IMR-90 (cell line): ENCODE results near the gene RBP5. TPM values are rescaled to one million over a fixed set of nuclear protein-coding genes. Genes with fewer than 3 reads are reported as not detected.

Source experiments
- ATAC-seq: fragments of 200-7000 bp; cut with Tn5 transposase; 2 replicates; pipeline ENCODE4 v1.9.1; 2020; ENCODE audit warnings: low read depth, mild to moderate bottlenecking, moderate library complexity
- BruUV-seq: library from RNA; stranded (reverse); fragments of 400-500 nt; replicated peaks from 2 replicates; lab custom pipeline; 2021; lab: Mats Ljungman, UMichigan
- CTCF ChIA-PET: fragments of 300-600 bp; formaldehyde crosslinking; extraction: SDS; loops from one replicate; lab custom pipeline; 2021; ENCODE audit warnings: antibody characterized with exemption; lab: Yijun Ruan, JAX
- POLR2A ChIA-PET: fragments of 300-600 bp; sonication (Branson Sonifier 250); formaldehyde crosslinking; loops from one replicate; lab custom pipeline; 2022; ENCODE audit warnings: antibody characterized with exemption; ENCODE audit not compliant: unreplicated experiment; lab: Charles Lee
- DNase-seq: peaks from one replicate; pipeline ENCODE4 v3.0.0; 2013
- H2AFZ ChIP-seq: replicated peaks from 2 replicates; pipeline ENCODE3; 2013; ENCODE audit warnings: low read length, mild to moderate bottlenecking; ENCODE audit not compliant: poor library complexity
- H2AK5ac ChIP-seq: 2 replicates; pipeline ENCODE4 v1.6.1; 2013; ENCODE audit warnings: low read depth, low read length, inconsistent platforms
- H2AK9ac ChIP-seq: replicated peaks from 2 replicates; pipeline ENCODE3; 2013; ENCODE audit warnings: mild to moderate bottlenecking, low read depth, low read length, moderate library complexity; ENCODE audit not compliant: poor library complexity
- H2BK120ac ChIP-seq: 2 replicates; pipeline ENCODE4 v1.6.1; 2013; ENCODE audit warnings: low read depth, low read length, inconsistent platforms
- H2BK15ac ChIP-seq: 3 replicates; pipeline ENCODE4 v1.6.1; 2013; ENCODE audit warnings: low read depth, low read length, inconsistent platforms
- H2BK20ac ChIP-seq: 2 replicates; pipeline ENCODE4 v1.6.1; 2013; ENCODE audit warnings: low read depth, mild to moderate bottlenecking, inconsistent platforms, low read length, moderate library complexity
- H2BK5ac ChIP-seq: 2 replicates; pipeline ENCODE4 v1.6.1; 2013; ENCODE audit warnings: mild to moderate bottlenecking, low read depth, low read length, inconsistent platforms; ENCODE audit not compliant: poor library complexity, severe bottlenecking
- H3K14ac ChIP-seq: replicated peaks from 2 replicates; pipeline ENCODE4 v1.6.1; 2013; ENCODE audit warnings: low read depth, low read length, inconsistent platforms
- H3K18ac ChIP-seq: 2 replicates; pipeline ENCODE4 v1.6.1; 2013; ENCODE audit warnings: low read depth, low read length, control low read depth
- H3K23ac ChIP-seq: 2 replicates; pipeline ENCODE4 v1.6.1; 2013; ENCODE audit warnings: low read depth, low read length, inconsistent platforms
- H3K27ac ChIP-seq: 2 replicates; pipeline ENCODE4 v1.5.1; 2013; ENCODE audit warnings: mild to moderate bottlenecking, control low read depth, low read length; ENCODE audit not compliant: insufficient read depth
- H3K27me3 ChIP-seq: 2 replicates; pipeline ENCODE4 v1.6.1; 2013; ENCODE audit warnings: low read length; ENCODE audit not compliant: control insufficient read depth, insufficient read depth
- H3K36me3 ChIP-seq: 2 replicates; pipeline ENCODE4 v1.6.1; 2013; ENCODE audit warnings: low read length, mixed read lengths; ENCODE audit not compliant: control insufficient read depth, insufficient read depth
- H3K4ac ChIP-seq: 2 replicates; pipeline ENCODE4 v1.6.1; 2013; ENCODE audit warnings: low read depth, low read length, inconsistent platforms
- H3K4me1 ChIP-seq: 2 replicates; pipeline ENCODE4 v1.6.1; 2013; ENCODE audit warnings: low read length, mixed read lengths; ENCODE audit not compliant: control insufficient read depth, insufficient read depth
- H3K4me2 ChIP-seq: 2 replicates; pipeline ENCODE4 v1.6.1; 2013; ENCODE audit warnings: low read depth, mild to moderate bottlenecking, control low read depth, low read length, moderate library complexity
- H3K4me3 ChIP-seq: 2 replicates; pipeline ENCODE4 v1.5.1; 2013; ENCODE audit warnings: low read depth, mild to moderate bottlenecking, control low read depth, low read length, moderate library complexity; ENCODE audit not compliant: insufficient read depth
- H3K56ac ChIP-seq: 2 replicates; pipeline ENCODE4 v1.6.1; 2013; ENCODE audit warnings: low read length, inconsistent platforms; ENCODE audit not compliant: insufficient read depth; ENCODE audit errors: extremely low read depth
- H3K79me1 ChIP-seq, 2 experiments: 2 replicates each; pipeline ENCODE4 v1.6.1; 2013; ENCODE audit warnings: low read length in 2 of 2, inconsistent platforms in 1 of 2, low read depth in 1 of 2
- H3K9ac ChIP-seq: 2 replicates; pipeline ENCODE4 v1.6.1; 2013; ENCODE audit warnings: low read depth, low read length, control low read depth
- H3K9me1 ChIP-seq: 2 replicates; pipeline ENCODE4 v1.6.1; 2013; ENCODE audit warnings: low read length, inconsistent platforms; ENCODE audit not compliant: insufficient read depth
- H3K9me3 ChIP-seq: 2 replicates; pipeline ENCODE4 v1.6.1; 2013; ENCODE audit warnings: low read length; ENCODE audit not compliant: control insufficient read depth, insufficient read depth
- H4K20me1 ChIP-seq: 2 replicates; pipeline ENCODE4 v1.6.1; 2013; ENCODE audit warnings: low read length, inconsistent platforms; ENCODE audit not compliant: insufficient read depth
- H4K5ac ChIP-seq: 2 replicates; pipeline ENCODE4 v1.6.1; 2013; ENCODE audit warnings: mild to moderate bottlenecking, low read depth, low read length, control low read depth
- H4K8ac ChIP-seq, 2 experiments: 2 replicates each; pipeline ENCODE4 v1.6.1; 2013; ENCODE audit warnings: low read depth in 2 of 2, low read length in 2 of 2, control low read depth in 1 of 2, inconsistent platforms in 1 of 2
- H4K91ac ChIP-seq: 2 replicates; pipeline ENCODE4 v1.6.1; 2013; ENCODE audit warnings: low read depth, low read length, inconsistent platforms; ENCODE audit not compliant: insufficient read depth
- CEBPB ChIP-seq: IDR thresholded peaks from 2 replicates; pipeline ENCODE4 v1.6.1; 2012; ENCODE audit warnings: low read depth, low read length, improper control_type of control experiment
- CHD1 ChIP-seq: IDR thresholded peaks from 2 replicates; pipeline ENCODE4 v1.6.1; 2012; ENCODE audit warnings: low read depth, low read length, improper control_type of control experiment
- CTCF ChIP-seq: conservative IDR thresholded peaks from 2 replicates; pipeline ENCODE4 v1.5.1; 2012; ENCODE audit warnings: mild to moderate bottlenecking, low read depth, low read length, improper control_type of control experiment
- ELK1 ChIP-seq: fragments of 150-350 bp; IDR thresholded peaks from 2 replicates; pipeline ENCODE4 v1.6.1; 2016; ENCODE audit warnings: low read depth, mild to moderate bottlenecking, low read length, moderate library complexity, borderline replicate concordance
- FOS ChIP-seq: fragments of 150-350 bp; IDR thresholded peaks from 2 replicates; pipeline ENCODE4 v1.6.1; 2016; ENCODE audit warnings: low read depth, low read length
- MAFK ChIP-seq: IDR thresholded peaks from 2 replicates; pipeline ENCODE4 v1.6.1; 2012; ENCODE audit warnings: low read depth, low read length, improper control_type of control experiment
- MAZ ChIP-seq: IDR thresholded peaks from 2 replicates; pipeline ENCODE4 v1.6.1; 2012; ENCODE audit warnings: low read depth, mild to moderate bottlenecking, low read length, improper control_type of control experiment, moderate library complexity, borderline replicate concordance
- MXI1 ChIP-seq: IDR thresholded peaks from 2 replicates; pipeline ENCODE4 v1.6.1; 2012; ENCODE audit warnings: low read depth, mild to moderate bottlenecking, low read length, moderate library complexity, borderline replicate concordance
- NFE2L2 ChIP-seq: fragments of 150-350 bp; IDR thresholded peaks from 2 replicates; pipeline ENCODE4 v1.6.1; 2016; ENCODE audit warnings: low read depth, mild to moderate bottlenecking, low read length
- POLR2A ChIP-seq: IDR thresholded peaks from 2 replicates; pipeline ENCODE4 v1.6.1; 2012; ENCODE audit warnings: mild to moderate bottlenecking, low read depth, low read length
- RAD21 ChIP-seq: IDR thresholded peaks from 2 replicates; pipeline ENCODE4 v1.6.1; 2012; ENCODE audit warnings: low read length, improper control_type of control experiment
- RFX5 ChIP-seq: IDR thresholded peaks from 2 replicates; pipeline ENCODE4 v1.8.0; 2012; ENCODE audit warnings: low read depth, mild to moderate bottlenecking, low read length, moderate library complexity
- SMC3 ChIP-seq: fragments of 150-350 bp; IDR thresholded peaks from 2 replicates; pipeline ENCODE4 v1.6.1; 2016; ENCODE audit warnings: low read depth, mild to moderate bottlenecking, antibody characterized with exemption, low read length, moderate library complexity
- USF2 ChIP-seq: fragments of 150-350 bp; IDR thresholded peaks from 2 replicates; pipeline ENCODE4 v1.6.1; 2017; ENCODE audit warnings: mild to moderate bottlenecking, antibody characterized with exemption, low read length, low read depth
- WGBS, 2 experiments: methylation state at CpG; one replicate each; pipeline versions ENCODE4 v1.1.5 to v1.1.7; 2013; ENCODE audit warnings: missing lambda C conversion rate in 2 of 2; ENCODE audit not compliant: insufficient read length in 1 of 2; ENCODE audit errors: extremely low coverage in 2 of 2; 5-methylcytosine and 5-hydroxymethylcytosine counted together
- dilution Hi-C: fragments of 300-500 bp; cut with HindIII; formaldehyde crosslinking; loops from one replicate; pipeline ENCODE4 v1.14.3; 2018; ENCODE audit warnings: low sequenced_read_pairs; ENCODE audit not compliant: unreplicated experiment
- in situ Hi-C: fragments of 300-500 bp; cut with MboI; formaldehyde crosslinking; loops from 3 replicates; pipeline ENCODE4 v1.14.3; 2019; ENCODE audit warnings: low sequenced_read_pairs, inconsistent platforms, mixed read lengths
- intact Hi-C: fragments of 100-400 bp; cut with micrococcal nuclease; formaldehyde crosslinking; loops from 2 replicates; pipeline ENCODE4 v1.10.0; 2022
- polyA plus RNA-seq, 3 experiments: library from polyadenylated mRNA; depleted of rRNA; stranded (reverse); fragments of >200 nt; gene quantifications; 2 replicates each; pipeline ENCODE4 v1.2.3, GENCODE V29; 2012; ENCODE audit warnings: low replicate concordance in 1 of 3
- total RNA-seq: library from RNA; depleted of rRNA; stranded (reverse); fragments of >200 nt; gene quantifications from 2 replicates; pipeline ENCODE4 v1.2.3, GENCODE V29; 2012

Gene RBP5
- total and polyA plus RNA-seq, 2 of the 4 experiments (the other 2 are of a cell fraction), result 0.15 TPM; not detected in 1

DNA sequence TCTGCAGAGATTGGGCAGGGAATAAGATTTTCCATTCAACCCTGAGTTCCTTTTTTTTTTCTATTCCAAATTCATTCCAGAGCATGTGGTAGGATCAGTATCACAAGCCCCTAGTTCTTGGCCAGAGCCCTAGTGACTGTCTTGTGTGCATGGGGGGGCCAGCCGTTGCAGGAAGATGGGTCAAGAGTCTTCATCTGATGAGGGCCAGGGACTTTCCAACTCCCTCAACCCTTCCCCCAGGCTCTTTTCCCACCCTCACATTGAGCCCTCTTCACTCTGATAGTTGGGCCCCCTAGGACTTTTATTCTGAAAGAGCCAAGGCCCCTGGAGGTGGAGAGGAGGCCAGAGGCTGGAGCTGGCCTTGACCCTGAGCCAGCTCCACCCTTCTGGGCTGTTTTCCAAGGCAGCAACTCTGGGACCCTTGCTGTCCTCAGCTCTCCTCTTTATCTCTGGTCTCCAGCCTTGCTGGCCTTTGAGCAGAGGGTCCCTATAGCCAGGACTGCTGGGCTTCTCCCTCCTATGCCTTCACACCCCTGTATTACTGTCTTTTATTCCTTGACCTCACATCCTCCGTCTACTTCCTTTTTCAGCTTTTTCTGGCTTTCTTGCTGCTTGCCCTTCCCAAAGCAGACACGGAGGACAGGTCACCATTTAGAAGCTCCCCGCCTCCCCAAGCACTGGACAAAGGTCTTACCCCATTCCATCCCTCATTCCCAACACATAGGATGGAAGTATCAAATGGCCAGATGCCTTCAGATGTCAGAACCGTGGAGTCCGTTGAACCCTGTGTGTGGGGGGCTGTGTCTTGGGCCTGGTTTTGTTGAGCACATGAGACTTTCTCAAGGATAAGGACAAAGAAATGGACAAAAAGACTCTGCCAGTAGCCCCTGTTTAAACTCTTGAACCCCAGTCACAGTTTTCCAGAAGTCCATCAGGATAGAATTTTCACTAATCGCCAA is 5.6 kb downstream of the RBP5 start:
- no peak for ATAC-seq
- intact Hi-C loops, result no loop called here
- no peak overlapping the region for H3K27ac ChIP-seq
- H2AK9ac ChIP-seq, result peak overlapping the region; percentile 50
- TF ChIP-seq FOS (no peak), MAFK (no peak), SMC3 (no peak), CEBPB (no peak), USF2 (no peak), CHD1 (no peak), CTCF (no peak), ELK1 (no peak), NFE2L2 (no peak), MXI1 (no peak), POLR2A (no peak), RAD21 (no peak), MAZ (no peak), RFX5 (no peak)
- no peak overlapping the region for H2AFZ ChIP-seq
- H3K27me3 ChIP-seq, result no peaks in the 10 kb centered on the region
- in situ Hi-C loops, result no loop called here
- DNase-seq, result no peak
- no peak overlapping the region for H2BK120ac ChIP-seq
- no peak overlapping the region for H4K8ac ChIP-seq
- H3K9me3 ChIP-seq, result no peaks in the 10 kb centered on the region
- no peaks in the 10 kb centered on the region for H3K9me1 ChIP-seq
- no peak overlapping the region for H3K4me2 ChIP-seq
- no peak overlapping the region for H3K4me3 ChIP-seq
- H4K91ac ChIP-seq, result no peak overlapping the region
- no TSS peak for BruUV-seq
- no peak overlapping the region for H2BK20ac ChIP-seq
- WGBS, 2 experiments, result 75% methylated on average over 1 of the region's 7 CpGs; no CpG with 5 or more reads in 1 of the 2 experiments
- H2AK5ac ChIP-seq, result no peak overlapping the region
- H2BK15ac ChIP-seq, result no peak overlapping the region
- H3K9ac ChIP-seq, result no peak overlapping the region
- H3K18ac ChIP-seq, result no peak overlapping the region
- H3K56ac ChIP-seq, result no peak overlapping the region
- no peak overlapping the region for H3K23ac ChIP-seq
- no peaks in the 10 kb centered on the region for H3K4me1 ChIP-seq
- no peaks in the 10 kb centered on the region for H4K20me1 ChIP-seq
- ChIA-PET POLR2A (interaction anchor here (0.5 to 0.6 kb wide), 2 partner anchors 151 to 434 kb away, joined by 5 to 13 read pairs; partner anchors contain the start of gene ZNF384), CTCF (interaction anchor here (0.6 kb wide), 1 partner anchor 105 kb away, joined by 3 read pairs; no protein-coding TSS in a partner anchor)
- no peak overlapping the region for H3K14ac ChIP-seq
- peaks cover 14% of the 10 kb centered on the region for H3K36me3 ChIP-seq
- H2BK5ac ChIP-seq, result no peak overlapping the region
- H3K4ac ChIP-seq, result no peak overlapping the region
- dilution Hi-C loops, result no loop called here
- no peaks in the 10 kb centered on the region for H3K79me1 ChIP-seq
- no peak overlapping the region for H4K5ac ChIP-seq
